Parathyroid adenoma (tissue), 2 donors: ENCODE measurements around the gene EXD3.

ENCODE experiments used
- H2AFZ ChIP-seq: fragments of 300-600 bp; sonication (generic); one replicate; pipeline ENCODE4 v1.7.0; 2017; ENCODE audit warnings: antibody characterized with exemption, mild to moderate bottlenecking
- H3K27ac ChIP-seq: fragments of 300-600 bp; sonication (generic); one replicate; pipeline ENCODE4 v1.7.0; 2017
- H3K27me3 ChIP-seq: fragments of 300-600 bp; sonication (generic); one replicate; pipeline ENCODE4 v1.7.0; 2017; ENCODE audit warnings: low read length; ENCODE audit not compliant: control insufficient read depth, insufficient read depth
- H3K36me3 ChIP-seq: fragments of 300-600 bp; sonication (generic); one replicate; pipeline ENCODE4 v1.7.0; 2017; ENCODE audit warnings: low read length; ENCODE audit not compliant: control insufficient read depth, insufficient read depth
- H3K4me1 ChIP-seq: fragments of 300-600 bp; sonication (generic); one replicate; pipeline ENCODE4 v1.7.0; 2017; ENCODE audit warnings: control low read depth
- H3K4me2 ChIP-seq: fragments of 300-600 bp; sonication (generic); one replicate; pipeline ENCODE4 v1.7.0; 2017; ENCODE audit warnings: low read length
- H3K4me3 ChIP-seq: fragments of 300-600 bp; sonication (generic); one replicate; pipeline ENCODE4 v1.7.0; 2017; ENCODE audit warnings: low read depth, low read length
- H3K79me2 ChIP-seq: fragments of 300-600 bp; sonication (generic); one replicate; pipeline ENCODE4 v1.7.0; 2017; ENCODE audit warnings: control low read depth
- H3K9ac ChIP-seq: fragments of 300-600 bp; sonication (generic); one replicate; pipeline ENCODE4 v1.7.0; 2017; ENCODE audit warnings: mild to moderate bottlenecking
- H3K9me3 ChIP-seq: fragments of 300-600 bp; sonication (generic); one replicate; pipeline ENCODE4 v1.7.0; 2017; ENCODE audit warnings: low read length; ENCODE audit not compliant: control insufficient read depth
- CTCF ChIP-seq: fragments of 300-600 bp; sonication (generic); IDR thresholded peaks from one replicate; pipeline ENCODE4 v1.7.0; 2017; ENCODE audit warnings: antibody characterized with exemption, mild to moderate bottlenecking
- donor health status: primary hyperparathyroidism.

Gene EXD3

GRCh38 chr9:137433349-137433915 is 10.5 kb upstream of the EXD3 start:
- H3K79me2 ChIP-seq = no peaks in the 10 kb centered on the region
- no peak overlapping the region for H2AFZ ChIP-seq
- no peaks in the 10 kb centered on the region for H3K36me3 ChIP-seq
- no peak overlapping the region for H3K4me3 ChIP-seq
- TF ChIP-seq CTCF = no peak
- no peaks in the 10 kb centered on the region for H3K27me3 ChIP-seq
- H3K4me2 ChIP-seq = no peak overlapping the region
- H3K27ac ChIP-seq = no peak overlapping the region
- no peak overlapping the region for H3K9ac ChIP-seq
- no peaks in the 10 kb centered on the region for H3K9me3 ChIP-seq
- no peaks in the 10 kb centered on the region for H3K4me1 ChIP-seq

GRCh38 chr9:137432687-137433348 is 9.9 kb upstream of the EXD3 start:
- H3K79me2 ChIP-seq = no peaks in the 10 kb centered on the region
- TF ChIP-seq CTCF = no peak
- no peak overlapping the region for H3K4me2 ChIP-seq
- no peak overlapping the region for H2AFZ ChIP-seq
- H3K9me3 ChIP-seq = no peaks in the 10 kb centered on the region
- H3K27me3 ChIP-seq = no peaks in the 10 kb centered on the region
- no peak overlapping the region for H3K27ac ChIP-seq
- no peak overlapping the region for H3K9ac ChIP-seq
- H3K4me3 ChIP-seq = no peak overlapping the region
- no peaks in the 10 kb centered on the region for H3K4me1 ChIP-seq
- no peaks in the 10 kb centered on the region for H3K36me3 ChIP-seq

- Histone ChIP-seq H3K9ac (no peak overlapping the region), H3K9me3 (no peaks in the 10 kb centered on the region), H3K79me2 (no peaks in the 10 kb centered on the region), H2AFZ (no peak overlapping the region), H3K36me3 (no peaks in the 10 kb centered on the region), H3K4me1 (no peaks in the 10 kb centered on the region), H3K4me2 (no peak overlapping the region), H3K27me3 (no peaks in the 10 kb centered on the region), H3K4me3 (no peak overlapping the region), H3K27ac (no peak overlapping the region)
- no peak for TF ChIP-seq CTCF
Measured at GRCh38 chr9:137431416-137431931, 8.5 kb upstream of the EXD3 start.

- Histone ChIP-seq H3K4me3 (no peak overlapping the region), H3K4me1 (no peaks in the 10 kb centered on the region), H3K79me2 (no peaks in the 10 kb centered on the region), H3K36me3 (no peaks in the 10 kb centered on the region), H3K27ac (no peak overlapping the region), H3K9ac (no peak overlapping the region), H3K27me3 (no peaks in the 10 kb centered on the region), H3K4me2 (no peak overlapping the region), H3K9me3 (no peaks in the 10 kb centered on the region), H2AFZ (no peak overlapping the region)
- no peak for TF ChIP-seq CTCF
Measured at GRCh38 chr9:137430723-137431415, 7.9 kb upstream of the EXD3 start.
